HG03521 (cell line): Measurements from ENCODE around the gene TPCN2.
A peak's percentile ranks its signal among the peaks of the same experiment; 100 is the strongest.

Experiments
- ATAC-seq: cut with Tn5 transposase; IDR thresholded peaks from one replicate; pipeline ENCODE4 v1.9.1; 2021; ENCODE audit warnings: mild to moderate bottlenecking, moderate library complexity; ENCODE audit not compliant: unreplicated experiment

TPCN2 gene

GRCh38 chr11:69055598-69056516 is 7.1 kb downstream of the TPCN2 start:
- peak; percentile 45 for ATAC-seq

- ATAC-seq = no peak
These were observed 8.5 kb downstream of the TPCN2 start for GRCh38 chr11:69057236-69057635.

GRCh38 chr11:69057801-69058200 is 9.1 kb downstream of the TPCN2 start:
- no peak for ATAC-seq

- ATAC-seq = no peak
These were observed 10.0 kb downstream of the TPCN2 start for GRCh38 chr11:69058511-69059270.

- no peak for ATAC-seq
These were observed 10.7 kb downstream of the TPCN2 start for GRCh38 chr11:69059429-69059828.

- ATAC-seq = no peak
These were observed 11.3 kb downstream of the TPCN2 start for GRCh38 chr11:69059985-69060384.

- no peak for ATAC-seq
These were observed 12.3 kb downstream of the TPCN2 start for GRCh38 chr11:69060806-69061712.

GRCh38 chr11:69061713-69062053 is 13.0 kb downstream of the TPCN2 start:
- no peak for ATAC-seq

- ATAC-seq = no peak
These were observed 13.6 kb downstream of the TPCN2 start for GRCh38 chr11:69062169-69062855.

GRCh38 chr11:69062873-69063651 is 14.3 kb downstream of the TPCN2 start:
- ATAC-seq = no peak

GRCh38 chr11:69063652-69064260 is 15.0 kb downstream of the TPCN2 start:
- no peak for ATAC-seq

- ATAC-seq = no peak
These were observed 15.7 kb downstream of the TPCN2 start for GRCh38 chr11:69064394-69064957.

GRCh38 chr11:69065147-69065710 is 16.5 kb downstream of the TPCN2 start:
- ATAC-seq = no peak

GRCh38 chr11:69066122-69067112 is 17.7 kb downstream of the TPCN2 start:
- no peak for ATAC-seq

- no peak for ATAC-seq
These were observed 18.5 kb downstream of the TPCN2 start for GRCh38 chr11:69067200-69067599.

GRCh38 chr11:69071086-69071800 is 22.5 kb downstream of the TPCN2 start:
- ATAC-seq = no peak

- ATAC-seq = no peak
These were observed 23.2 kb downstream of the TPCN2 start for GRCh38 chr11:69071956-69072355.
